Muscle of arm (tissue), 12 donors: Measurements from ENCODE around the gene MTSS2. TPM values are rescaled to one million over a fixed set of nuclear protein-coding genes. Genes with fewer than 3 reads are reported as not detected.

Experiments
- DNase-seq: peaks from one replicate; pipeline ENCODE4 v3.0.0-alpha.2; 2013
- polyA plus RNA-seq, 12 donors: library from polyadenylated mRNA; unstranded; fragments of 120-200 nt; gene quantifications; one replicate each; pipeline ENCODE4 v1.2.1, GENCODE V29; 2013; ENCODE audit not compliant: insufficient read length in 12 of 12

The MTSS2 gene
- polyA plus RNA-seq, 12 donors, result 80.7 to 148 (median 107) TPM

GRCh38 chr16:70701036-70701435, 15.2 kb upstream of the MTSS2 start:
- DNase-seq, result no peak

- no peak for DNase-seq
These were observed 14.5 kb upstream of the MTSS2 start for GRCh38 chr16:70700101-70701020.

GRCh38 chr16:70699696-70700095, 13.8 kb upstream of the MTSS2 start:
- no peak for DNase-seq

- no peak for DNase-seq
These were observed 13.0 kb upstream of the MTSS2 start for GRCh38 chr16:70698901-70699300.

GRCh38 chr16:70697594-70698170, 11.8 kb upstream of the MTSS2 start:
- no peak for DNase-seq

- DNase-seq, result no peak
These were observed 11.2 kb upstream of the MTSS2 start for GRCh38 chr16:70696952-70697593.

- DNase-seq, result no peak
These were observed 10.5 kb upstream of the MTSS2 start for GRCh38 chr16:70696355-70696754.

GRCh38 chr16:70695331-70696070, 9.6 kb upstream of the MTSS2 start:
- DNase-seq, result no peak

- DNase-seq, result no peak
These were observed 9.0 kb upstream of the MTSS2 start for GRCh38 chr16:70694868-70695218.

GRCh38 chr16:70694088-70694867, 8.4 kb upstream of the MTSS2 start:
- no peak for DNase-seq

- DNase-seq, result no peak
These were observed 7.2 kb upstream of the MTSS2 start for GRCh38 chr16:70692873-70693671.

GRCh38 chr16:70692130-70692872, 6.4 kb upstream of the MTSS2 start:
- DNase-seq, result no peak

- DNase-seq, result peak; percentile 87
These were observed 5.6 kb upstream of the MTSS2 start for GRCh38 chr16:70691223-70692129.

GRCh38 chr16:70689970-70690891, 4.4 kb upstream of the MTSS2 start:
- DNase-seq, result no peak

GRCh38 chr16:70689035-70689969, 3.4 kb upstream of the MTSS2 start:
- DNase-seq, result no peak

GRCh38 chr16:70688246-70688742, 2.4 kb upstream of the MTSS2 start:
- no peak for DNase-seq
